HG02623 (cell line): ENCODE results near the gene DAGLA.
A peak's percentile ranks its signal among the peaks of the same experiment; 100 is the strongest.

Experiments
- ATAC-seq: cut with Tn5 transposase; IDR thresholded peaks from one replicate; pipeline ENCODE4 v1.9.1; 2021; ENCODE audit warnings: moderate library complexity; ENCODE audit not compliant: unreplicated experiment

Gene DAGLA

GRCh38 chr11:61725781-61726231, 45.6 kb downstream of the DAGLA start:
- ATAC-seq: no peak

- ATAC-seq: no peak
Observed at GRCh38 chr11:61726775-61727174, 46.6 kb downstream of the DAGLA start.

GRCh38 chr11:61727401-61727811, 47.2 kb downstream of the DAGLA start:
- no peak for ATAC-seq

GRCh38 chr11:61728066-61728939, 48.1 kb downstream of the DAGLA start:
- no peak for ATAC-seq

- no peak for ATAC-seq
Observed at GRCh38 chr11:61728940-61729219, 48.7 kb downstream of the DAGLA start.

GRCh38 chr11:61730240-61730994, 50.2 kb downstream of the DAGLA start:
- no peak for ATAC-seq

- ATAC-seq: no peak
Observed at GRCh38 chr11:61731211-61731951, 51.2 kb downstream of the DAGLA start.

- ATAC-seq: no peak
Observed at GRCh38 chr11:61731952-61732675, 51.9 kb downstream of the DAGLA start.

GRCh38 chr11:61732705-61733104, 52.5 kb downstream of the DAGLA start:
- ATAC-seq: no peak

GRCh38 chr11:61733120-61733978, 53.2 kb downstream of the DAGLA start:
- ATAC-seq: peak; percentile 82

- ATAC-seq: no peak
Observed at GRCh38 chr11:61734767-61735166, 54.6 kb downstream of the DAGLA start.

GRCh38 chr11:61735391-61735790, 55.2 kb downstream of the DAGLA start:
- ATAC-seq: no peak

- no peak for ATAC-seq
Observed at GRCh38 chr11:61736310-61736709, 56.1 kb downstream of the DAGLA start.

- ATAC-seq: no peak
Observed at GRCh38 chr11:61737131-61737530, 56.9 kb downstream of the DAGLA start.

- no peak for ATAC-seq
Observed at GRCh38 chr11:61737636-61738386, 57.6 kb downstream of the DAGLA start.

- ATAC-seq: no peak
Observed at GRCh38 chr11:61738776-61739175, 58.6 kb downstream of the DAGLA start.

GRCh38 chr11:61739413-61739812, 59.2 kb downstream of the DAGLA start:
- no peak for ATAC-seq

GRCh38 chr11:61739966-61740365, 59.8 kb downstream of the DAGLA start:
- no peak for ATAC-seq

GRCh38 chr11:61742391-61742790, 62.2 kb downstream of the DAGLA start:
- ATAC-seq: no peak
